ENCODE results near the gene TBX20. TPM values are rescaled to one million over a fixed set of nuclear protein-coding genes. Genes with fewer than 3 reads are reported as not detected.
A peak's percentile ranks its signal among the peaks of the same experiment; 100 is the strongest.
"Not testable (repeated sequence)": the region's sequence is repeated elsewhere in the genome, so short reads cannot be mapped to it uniquely, and the experiment has no call there.

Gene TBX20
- total and polyA plus RNA-seq, 12 donors: 3.5 to 186 (median 111) TPM

- H3K27me3 ChIP-seq: peaks cover 0 to 18% (median 10%) of the 10 kb centered on the region in 7 donors
- H3K27ac ChIP-seq, ATAC-seq, DNase-seq, H3K4me3 ChIP-seq, H3K36me3 ChIP-seq, H3K9me3 ChIP-seq: not testable (repeated sequence)
- H3K4me1 ChIP-seq: peaks cover 0 to 15% (median 0%) of the 10 kb centered on the region in 9 donors
- intact Hi-C loops (cut with DNase I): loop anchor here in 1 of 10 donors (10.0 kb wide), 1 partner anchor 335 kb away; no protein-coding TSS in a partner anchor
- WGBS, 2 donors: 55 to 60% methylated on average over 4 of the region's 4 CpGs
- TF ChIP-seq CTCF (IDR thresholded peaks at IDR 0.05): peak in 6 of 9 donors; percentile 4 to 39 (median 20)
Measured at GRCh38 chr7:35190146-35190773, 63.6 kb downstream of the TBX20 start.

GRCh38 chr7:35186751-35187150 lies 67.1 kb downstream of the TBX20 start:
- DNase-seq: peak; percentile 33 to 63
- intact Hi-C loops (cut with DNase I): loop anchor here in 6 of 10 donors (5.0 to 10.0 kb wide), 3 partner anchors 336 to 348 kb away; no protein-coding TSS in a partner anchor
- Histone ChIP-seq H3K4me1 (peaks cover 0 to 16% (median 0%) of the 10 kb centered on the region in 9 donors), H3K27ac (peak overlapping the region in 9 of 10 donors; percentile 53 to 90 (median 84)), H3K4me3 (peak overlapping the region; percentile 38 to 61 (median 52)), H3K27me3 (peaks cover 0 to 25% (median 10%) of the 10 kb centered on the region in 7 donors)
- 1% methylated on average over 27 of the region's 27 CpGs for WGBS, 2 donors
- H3K36me3 ChIP-seq, H3K9me3 ChIP-seq: not testable (repeated sequence)
- ATAC-seq: peak; percentile 49 to 79 (median 70)

GRCh38 chr7:35185908-35186731 lies 67.8 kb downstream of the TBX20 start:
- Histone ChIP-seq H3K27ac (peak overlapping the region; percentile 43 to 90 (median 84)), H3K36me3 (no peaks in the 10 kb centered on the region), H3K9me3 (no peaks in the 10 kb centered on the region), H3K27me3 (peaks cover 0 to 25% (median 10%) of the 10 kb centered on the region in 7 donors), H3K4me1 (peaks cover 0 to 16% (median 0%) of the 10 kb centered on the region in 9 donors), H3K4me3 (peak overlapping the region; percentile 38 to 61 (median 52))
- intact Hi-C loops (cut with DNase I): loop anchor here in 6 of 10 donors (5.0 to 10.0 kb wide), 3 partner anchors 336 to 349 kb away; no protein-coding TSS in a partner anchor
- peak in 2 of 9 donors; percentile 25 to 48 for TF ChIP-seq CTCF (IDR thresholded peaks at IDR 0.05)
- WGBS, 2 donors: 0 to 1% methylated on average over 67 of the region's 67 CpGs
- DNase-seq (peak; percentile 43 to 72), ATAC-seq (peak; percentile 80 to 97 (median 89))

- peak in 2 of 9 donors; percentile 39 to 47 for TF ChIP-seq CTCF (IDR thresholded peaks at IDR 0.05)
- H3K4me3 ChIP-seq: peak overlapping the region; percentile 35 to 61 (median 52)
- WGBS, 2 donors: 2 to 3% methylated on average over 14 of the region's 14 CpGs
- ATAC-seq: peak in 4 of 8 donors; percentile 14 to 41 (median 38)
- not testable (repeated sequence) for DNase-seq, H3K36me3 ChIP-seq, H3K9me3 ChIP-seq
- peaks cover 0 to 25% (median 10%) of the 10 kb centered on the region in 7 donors for H3K27me3 ChIP-seq
- intact Hi-C loops (cut with DNase I): loop anchor here in 6 of 10 donors (5.0 to 10.0 kb wide), 3 partner anchors 337 to 349 kb away; no protein-coding TSS in a partner anchor
- H3K4me1 ChIP-seq: peaks cover 0 to 16% (median 0%) of the 10 kb centered on the region in 9 donors
- peak overlapping the region; percentile 43 to 90 (median 84) for H3K27ac ChIP-seq
Measured at GRCh38 chr7:35185578-35185907, 68.4 kb downstream of the TBX20 start.

- H3K9me3 ChIP-seq, ATAC-seq, H3K36me3 ChIP-seq, DNase-seq: not testable (repeated sequence)
- WGBS, 2 donors: 9 to 38% methylated on average over 5 of the region's 5 CpGs
- H3K27me3 ChIP-seq: peaks cover 0 to 25% (median 10%) of the 10 kb centered on the region in 7 donors
- peak overlapping the region in 9 of 10 donors; percentile 42 to 61 (median 52) for H3K4me3 ChIP-seq
- intact Hi-C loops (cut with DNase I): loop anchor here in 6 of 10 donors (5.0 to 10.0 kb wide), 3 partner anchors 337 to 350 kb away; no protein-coding TSS in a partner anchor
- H3K4me1 ChIP-seq: peaks cover 0 to 16% (median 0%) of the 10 kb centered on the region in 9 donors
- peak overlapping the region in 9 of 10 donors; percentile 43 to 90 (median 84) for H3K27ac ChIP-seq
Measured at GRCh38 chr7:35184961-35185360, 68.9 kb downstream of the TBX20 start.

- not testable (repeated sequence) for H3K36me3 ChIP-seq, ATAC-seq, DNase-seq, H3K9me3 ChIP-seq
- WGBS, 2 donors: 42 to 49% methylated on average over 4 to 5 of the region's 5 CpGs
- peaks cover 0 to 16% (median 0%) of the 10 kb centered on the region in 9 donors for H3K4me1 ChIP-seq
- intact Hi-C loops (cut with DNase I): loop anchor here in 5 of 10 donors (10.0 kb wide), 2 partner anchors 341 to 351 kb away; no protein-coding TSS in a partner anchor
- H3K27me3 ChIP-seq: peaks cover 0 to 25% (median 10%) of the 10 kb centered on the region in 7 donors
- peak overlapping the region in 9 of 10 donors; percentile 16 to 61 (median 52) for H3K4me3 ChIP-seq
- H3K27ac ChIP-seq: peak overlapping the region in 5 of 10 donors; percentile 17 to 90 (median 83)
Measured at GRCh38 chr7:35183873-35184503, 69.9 kb downstream of the TBX20 start.

- intact Hi-C loops (cut with DNase I): loop anchor here in 5 of 10 donors (10.0 kb wide), 2 partner anchors 344 to 354 kb away; no protein-coding TSS in a partner anchor
- not testable (repeated sequence) for H3K4me1 ChIP-seq, H3K27ac ChIP-seq, H3K36me3 ChIP-seq, H3K9me3 ChIP-seq, H3K4me3 ChIP-seq, ATAC-seq, DNase-seq
- 85 to 87% methylated on average over 6 of the region's 6 CpGs for WGBS, 2 donors
- H3K27me3 ChIP-seq: peaks cover 0 to 11% (median 2%) of the 10 kb centered on the region in 7 donors
Measured at GRCh38 chr7:35180665-35181064, 73.2 kb downstream of the TBX20 start.
